ENCODE results near the gene HIPK2.
A peak's percentile ranks its signal among the peaks of the same experiment; 100 is the strongest.

Gene HIPK2

GRCh38 chr7:139538881-139539635, 238.7 kb downstream of the HIPK2 start:
- no peak for DNase-seq (ENCODE audit: low read depth, low spot score)

GRCh38 chr7:139536152-139536551, 241.6 kb downstream of the HIPK2 start:
- no peak for DNase-seq (ENCODE audit: low read depth, low spot score)

- no peak for DNase-seq (ENCODE audit: low read depth, low spot score)
Observed at GRCh38 chr7:139534966-139535651, 242.7 kb downstream of the HIPK2 start.

- no peak for DNase-seq (ENCODE audit: low read depth, low spot score)
Observed at GRCh38 chr7:139534096-139534495, 243.7 kb downstream of the HIPK2 start.

- DNase-seq (ENCODE audit: low read depth, low spot score) = no peak
Observed at GRCh38 chr7:139532636-139533155, 245.1 kb downstream of the HIPK2 start.

- DNase-seq (ENCODE audit: low read depth, low spot score) = no peak
Observed at GRCh38 chr7:139531094-139531493, 246.7 kb downstream of the HIPK2 start.

GRCh38 chr7:139526578-139527544, 250.9 kb downstream of the HIPK2 start:
- peak; percentile 87 for DNase-seq (ENCODE audit: low read depth, low spot score)

GRCh38 chr7:139525750-139526149, 252.0 kb downstream of the HIPK2 start:
- no peak for DNase-seq (ENCODE audit: low read depth, low spot score)

GRCh38 chr7:139525239-139525638, 252.6 kb downstream of the HIPK2 start:
- no peak for DNase-seq (ENCODE audit: low read depth, low spot score)

- no peak for DNase-seq (ENCODE audit: low read depth, low spot score)
Observed at GRCh38 chr7:139523968-139524815, 253.6 kb downstream of the HIPK2 start.

GRCh38 chr7:139523199-139523941, 254.4 kb downstream of the HIPK2 start, which contains the start of gene CLEC2L:
TSS of gene CLEC2L (plus strand) at chr7:139523685. CDS start at chr7:139523928, 243 bp downstream.
- DNase-seq (ENCODE audit: low read depth, low spot score) = peak; percentile 46

- DNase-seq (ENCODE audit: low read depth, low spot score) = no peak
Observed at GRCh38 chr7:139522830-139523198, 255.0 kb downstream of the HIPK2 start.

GRCh38 chr7:139521439-139521838, 256.4 kb downstream of the HIPK2 start:
- DNase-seq (ENCODE audit: low read depth, low spot score) = no peak

- DNase-seq (ENCODE audit: low read depth, low spot score) = no peak
Observed at GRCh38 chr7:139515266-139515665, 262.5 kb downstream of the HIPK2 start.

Measured in astrocyte of the hippocampus (primary cell).